ENCODE results near the gene LRRC7. TPM values are rescaled to one million over a fixed set of nuclear protein-coding genes. Genes with fewer than 3 reads are reported as not detected.

LRRC7 gene
- total RNA-seq, 1 donor from 2014 or later = not detected

DNA sequence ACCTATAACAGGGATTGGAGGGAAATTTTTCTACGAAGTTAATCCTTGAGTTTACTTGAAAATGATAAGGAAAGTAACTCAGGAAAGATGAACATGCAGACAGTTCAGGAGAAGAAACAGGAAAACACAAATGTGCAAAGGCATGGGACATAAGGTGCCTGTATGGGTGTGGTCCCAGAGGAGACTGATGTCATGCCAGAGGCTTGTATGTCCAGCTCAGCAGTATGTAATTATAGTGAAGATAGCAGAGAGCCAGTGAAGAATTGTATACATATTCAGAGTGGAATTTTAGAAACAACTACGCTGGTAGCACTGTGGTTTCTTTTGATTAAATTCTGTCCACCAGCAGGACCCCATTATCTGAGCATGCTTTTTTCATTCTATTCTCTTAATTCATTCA lies 179.5 kb downstream of the LRRC7 start:
- H3K4me1 Mint-ChIP-seq (ENCODE audit: unreplicated experiment) = no peaks in the 10 kb centered on the region
- H3K36me3 Mint-ChIP-seq (ENCODE audit: low read depth, unreplicated experiment) = no peaks in the 10 kb centered on the region
- TF ChIP-seq, protein P1, sequence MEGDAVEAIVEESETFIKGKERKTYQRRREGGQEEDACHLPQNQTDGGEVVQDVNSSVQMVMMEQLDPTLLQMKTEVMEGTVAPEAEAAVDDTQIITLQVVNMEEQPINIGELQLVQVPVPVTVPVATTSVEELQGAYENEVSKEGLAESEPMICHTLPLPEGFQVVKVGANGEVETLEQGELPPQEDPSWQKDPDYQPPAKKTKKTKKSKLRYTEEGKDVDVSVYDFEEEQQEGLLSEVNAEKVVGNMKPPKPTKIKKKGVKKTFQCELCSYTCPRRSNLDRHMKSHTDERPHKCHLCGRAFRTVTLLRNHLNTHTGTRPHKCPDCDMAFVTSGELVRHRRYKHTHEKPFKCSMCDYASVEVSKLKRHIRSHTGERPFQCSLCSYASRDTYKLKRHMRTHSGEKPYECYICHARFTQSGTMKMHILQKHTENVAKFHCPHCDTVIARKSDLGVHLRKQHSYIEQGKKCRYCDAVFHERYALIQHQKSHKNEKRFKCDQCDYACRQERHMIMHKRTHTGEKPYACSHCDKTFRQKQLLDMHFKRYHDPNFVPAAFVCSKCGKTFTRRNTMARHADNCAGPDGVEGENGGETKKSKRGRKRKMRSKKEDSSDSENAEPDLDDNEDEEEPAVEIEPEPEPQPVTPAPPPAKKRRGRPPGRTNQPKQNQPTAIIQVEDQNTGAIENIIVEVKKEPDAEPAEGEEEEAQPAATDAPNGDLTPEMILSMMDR (IDR thresholded peaks at IDR 0.05; ENCODE audit: unreplicated experiment) = no peak
- no peaks in the 10 kb centered on the region for H3K9me3 Mint-ChIP-seq (ENCODE audit: unreplicated experiment)
- no peak overlapping the region for H3K4me3 Mint-ChIP-seq (ENCODE audit: unreplicated experiment)
- no peak overlapping the region for H3K27ac Mint-ChIP-seq (ENCODE audit: unreplicated experiment)
- DNase-seq (ENCODE audit: low spot score) = no peak
- no peaks in the 10 kb centered on the region for H3K27me3 Mint-ChIP-seq (ENCODE audit: unreplicated experiment)

DNA sequence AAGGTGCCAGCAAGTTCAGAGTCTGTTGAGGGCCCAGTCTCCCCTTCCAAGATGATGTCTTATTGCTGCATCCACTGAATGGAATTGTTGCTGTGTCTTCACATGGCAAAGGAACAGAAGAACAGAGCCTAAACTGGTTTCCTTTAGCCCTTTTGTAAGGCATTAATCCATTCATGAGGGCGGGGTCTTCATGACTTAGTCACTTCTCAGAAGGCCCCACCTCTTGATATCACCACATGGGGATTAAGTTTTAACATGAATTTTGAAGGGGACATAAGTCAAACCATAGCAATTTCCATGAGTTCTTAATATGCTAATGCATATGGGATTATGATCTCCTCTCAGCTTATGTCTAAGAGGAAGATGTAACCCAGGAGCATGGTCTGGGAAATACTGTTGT lies 182.9 kb downstream of the LRRC7 start:
- Mint-ChIP-seq H3K36me3 (ENCODE audit: low read depth, unreplicated experiment) (no peaks in the 10 kb centered on the region), H3K4me1 (ENCODE audit: unreplicated experiment) (no peaks in the 10 kb centered on the region), H3K4me3 (ENCODE audit: unreplicated experiment) (no peak overlapping the region), H3K9me3 (ENCODE audit: unreplicated experiment) (no peaks in the 10 kb centered on the region), H3K27ac (ENCODE audit: unreplicated experiment) (no peak overlapping the region), H3K27me3 (ENCODE audit: unreplicated experiment) (no peaks in the 10 kb centered on the region)
- TF ChIP-seq, protein P1 (IDR thresholded peaks at IDR 0.05; ENCODE audit: unreplicated experiment) = no peak
- no peak for DNase-seq (ENCODE audit: low spot score)

DNA sequence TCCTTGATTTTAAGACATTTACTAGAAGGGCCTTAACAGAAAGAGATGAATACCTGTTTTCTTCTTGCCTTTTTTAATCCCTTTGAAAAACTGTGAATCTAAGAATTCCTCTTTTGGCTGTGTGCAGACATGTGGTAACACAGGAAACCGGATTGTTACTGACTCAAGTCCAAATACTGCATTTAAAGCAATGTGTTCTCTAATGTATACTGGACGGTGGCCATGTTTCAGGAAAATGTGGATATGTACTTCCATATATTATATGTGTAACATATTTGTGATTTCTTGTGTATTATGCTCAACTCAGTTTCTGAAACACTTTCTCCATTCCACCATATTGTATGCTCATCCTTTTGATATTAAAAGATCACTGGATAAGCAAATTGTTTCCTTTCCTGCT lies 185.1 kb downstream of the LRRC7 start:
- TF ChIP-seq, protein P1 (IDR thresholded peaks at IDR 0.05; ENCODE audit: unreplicated experiment) = no peak
- no peaks in the 10 kb centered on the region for H3K4me1 Mint-ChIP-seq (ENCODE audit: unreplicated experiment)
- DNase-seq (ENCODE audit: low spot score) = no peak
- no peaks in the 10 kb centered on the region for H3K9me3 Mint-ChIP-seq (ENCODE audit: unreplicated experiment)
- no peak overlapping the region for H3K27ac Mint-ChIP-seq (ENCODE audit: unreplicated experiment)
- H3K4me3 Mint-ChIP-seq (ENCODE audit: unreplicated experiment) = no peak overlapping the region
- H3K27me3 Mint-ChIP-seq (ENCODE audit: unreplicated experiment) = no peaks in the 10 kb centered on the region
- no peaks in the 10 kb centered on the region for H3K36me3 Mint-ChIP-seq (ENCODE audit: low read depth, unreplicated experiment)

DNA sequence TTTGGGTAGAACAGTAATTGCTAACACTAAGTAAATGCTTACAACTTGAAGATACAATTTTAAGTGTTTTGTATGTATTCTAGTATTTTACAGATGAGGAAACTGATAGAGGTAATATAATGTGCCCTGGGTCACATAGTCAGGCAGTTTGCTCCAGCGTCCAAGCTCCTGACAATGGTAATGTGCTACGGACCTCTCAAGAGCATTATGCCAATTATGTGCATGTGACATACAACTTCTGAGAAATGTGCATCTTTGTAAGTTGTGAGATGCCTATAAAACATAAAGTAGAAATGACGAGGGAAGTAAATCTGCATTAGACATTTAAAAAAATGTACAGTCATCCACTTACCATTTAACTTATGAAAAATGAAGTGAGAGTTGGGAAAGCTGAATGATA lies 186.8 kb downstream of the LRRC7 start:
- TF ChIP-seq, protein P1 (IDR thresholded peaks at IDR 0.05; ENCODE audit: unreplicated experiment) = no peak
- DNase-seq (ENCODE audit: low spot score) = no peak
- Mint-ChIP-seq H3K27ac (ENCODE audit: unreplicated experiment) (no peak overlapping the region), H3K9me3 (ENCODE audit: unreplicated experiment) (no peaks in the 10 kb centered on the region), H3K27me3 (ENCODE audit: unreplicated experiment) (no peaks in the 10 kb centered on the region), H3K36me3 (ENCODE audit: low read depth, unreplicated experiment) (no peaks in the 10 kb centered on the region), H3K4me1 (ENCODE audit: unreplicated experiment) (no peaks in the 10 kb centered on the region), H3K4me3 (ENCODE audit: unreplicated experiment) (no peak overlapping the region)

DNA sequence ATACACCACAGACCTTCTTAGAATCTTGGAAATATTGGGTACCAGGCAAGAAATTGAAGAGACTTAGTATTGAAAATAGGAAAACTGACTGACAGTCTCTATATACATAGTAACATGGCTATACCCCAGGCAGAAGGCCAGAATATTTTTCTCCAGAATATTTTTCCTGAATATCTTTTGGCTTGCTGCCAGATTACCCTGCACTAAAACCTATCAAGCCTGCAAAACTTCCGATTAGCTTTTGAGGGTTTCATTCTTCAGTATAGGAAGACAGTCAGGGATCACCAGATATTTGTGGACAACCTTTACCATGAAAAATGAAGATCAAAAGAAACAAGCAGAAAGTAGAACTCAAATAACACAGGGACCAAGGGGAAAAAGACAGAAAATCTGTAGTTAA lies 187.9 kb downstream of the LRRC7 start:
- TF ChIP-seq, protein P1 (IDR thresholded peaks at IDR 0.05; ENCODE audit: unreplicated experiment) = no peak
- Mint-ChIP-seq H3K4me1 (ENCODE audit: unreplicated experiment) (no peaks in the 10 kb centered on the region), H3K9me3 (ENCODE audit: unreplicated experiment) (no peaks in the 10 kb centered on the region), H3K36me3 (ENCODE audit: low read depth, unreplicated experiment) (no peaks in the 10 kb centered on the region), H3K27ac (ENCODE audit: unreplicated experiment) (no peak overlapping the region), H3K27me3 (ENCODE audit: unreplicated experiment) (no peaks in the 10 kb centered on the region), H3K4me3 (ENCODE audit: unreplicated experiment) (no peak overlapping the region)
- no peak for DNase-seq (ENCODE audit: low spot score)

Measured in endothelial cell (in vitro differentiated cells).